Stimulated activated CD4-positive, alpha-beta T cell treated with anti-CD3 and anti-CD28 coated beads, Interleukin-1b, Interleukin-23, amount 100 ng/mL, for 48 hours (primary cell): ENCODE measurements around the gene CCL23.

Source experiments
- DNase-seq: peaks from one replicate; pipeline ENCODE4 v3.0.0-alpha.2; 2020

The CCL23 gene

GRCh38 chr17:35968520-35969054, 49.2 kb downstream of the CCL23 start:
- DNase-seq, result no peak

DNA sequence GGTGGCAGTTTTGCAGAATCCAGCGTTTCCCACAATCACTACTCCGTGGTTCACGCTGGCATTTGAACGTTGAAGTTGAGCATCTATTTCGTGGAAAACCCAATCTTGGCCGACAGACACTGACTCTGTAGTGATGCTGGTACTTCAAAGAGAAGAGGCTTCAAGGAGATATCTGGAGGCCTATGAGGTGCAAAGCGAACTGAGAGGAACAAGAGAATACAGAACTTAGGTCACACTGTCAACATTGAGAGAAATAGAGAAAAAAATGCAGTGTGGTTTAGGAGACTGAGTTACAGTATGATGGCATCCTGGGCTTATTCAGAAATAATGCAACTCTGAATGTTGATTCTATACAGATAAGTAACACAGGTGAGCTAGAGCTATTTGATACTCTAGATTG, 52.5 kb downstream of the CCL23 start:
- DNase-seq, result no peak

DNA sequence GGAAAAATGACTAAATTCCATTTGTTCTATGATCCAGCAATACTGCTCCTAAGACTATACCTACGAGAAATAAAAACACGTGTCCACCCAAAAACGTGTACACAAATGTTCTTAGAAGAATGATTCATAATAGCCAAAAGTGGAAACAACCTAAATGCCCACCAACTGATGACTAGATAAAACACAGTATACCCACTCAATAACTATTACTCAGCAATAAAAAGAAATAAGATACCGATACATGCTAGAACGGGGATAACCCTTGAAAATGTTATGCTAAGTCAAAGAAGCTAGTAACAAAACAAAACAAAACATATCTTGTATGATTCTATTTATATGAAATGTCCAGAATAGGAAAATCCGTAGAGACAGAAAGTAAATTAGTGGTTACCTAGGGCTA, 54.1 kb downstream of the CCL23 start:
- no peak for DNase-seq
